Measurements from ENCODE around the gene ZXDC. TPM values are rescaled to one million over a fixed set of nuclear protein-coding genes. Genes with fewer than 3 reads are reported as not detected.

Gene ZXDC
- total and polyA plus RNA-seq, 2 donors (not counting 1 experiment from before 2014, with no cell fraction given) = 38.9 to 70.9 TPM

DNA sequence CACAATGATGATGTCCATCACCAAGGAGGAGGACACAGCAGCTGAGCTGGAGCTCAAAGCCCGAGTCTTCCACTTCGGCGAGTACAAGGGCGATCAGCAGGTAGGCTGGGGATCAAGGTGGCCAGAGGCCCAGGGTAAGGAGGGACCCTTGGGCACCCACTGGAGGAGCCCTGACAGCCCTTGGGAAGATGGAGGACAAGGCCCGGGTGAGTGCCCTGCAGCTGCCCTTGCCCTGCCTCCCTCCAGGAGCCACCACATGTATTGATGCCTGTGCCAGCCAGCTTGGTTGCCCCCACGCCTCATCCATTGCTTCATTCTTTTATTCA is 42.6 kb downstream of the ZXDC start:
- DNase-seq = no peak

More for the DNA sequence above, 42.6 kb downstream of the ZXDC start:
- no peaks in the 10 kb centered on the region for H3K79me2 ChIP-seq (ENCODE audit: control insufficient read depth, insufficient read depth, low read length)
- H3K4me1 ChIP-seq (ENCODE audit: control insufficient read depth in 2 of 2, insufficient read depth in 2 of 2, low read length in 2 of 2) = no peaks in the 10 kb centered on the region
- 100% methylated on average over 4 of the region's 6 CpGs for WGBS (ENCODE audit: insufficient coverage)
- peaks cover 0 to 8% (median under 1%) of the 10 kb centered on the region in 3 donors for H3K9me3 ChIP-seq (ENCODE audit: control extremely low read depth in 1 of 3, control insufficient read depth in 2 of 3, insufficient read depth in 1 of 3, low read length in 2 of 3)
- Mint-ChIP-seq H3K9me3 (ENCODE audit: insufficient read depth) (no peaks in the 10 kb centered on the region), H3K27me3 (no peaks in the 10 kb centered on the region), H3K27ac (no peak overlapping the region), H3K4me3 (no peak overlapping the region), H3K4me1 (no peaks in the 10 kb centered on the region)
- TF ChIP-seq EZH2 (IDR thresholded peaks at IDR 0.05; ENCODE audit: borderline replicate concordance, insufficient read depth, low read depth, low read length, poor library complexity, severe bottlenecking) (no peak), CTCF (IDR thresholded peaks at IDR 0.05) (no peak)
- no peak overlapping the region for H3K4me2 ChIP-seq (replicated peaks; ENCODE audit: low read depth, low read length, poor library complexity, severe bottlenecking)
- intact Hi-C loops (cut with micrococcal nuclease) = no loop called here
- H3K9ac ChIP-seq (ENCODE audit: low read length) = no peak overlapping the region
- peaks cover 0 to 17% of the 10 kb centered on the region in 2 experiments for H3K36me3 ChIP-seq (replicated peaks in 1 of 2; ENCODE audit: control extremely low read depth in 1 of 2, control insufficient read depth in 1 of 2, extremely low read depth in 1 of 2, insufficient read depth in 2 of 2, low read length in 1 of 2)
- CTCF ChIA-PET = no interaction called here
- no peak for ATAC-seq (ENCODE audit: low read depth)
- POLR2A ChIA-PET = no interaction called here
- H3K4me3 ChIP-seq (ENCODE audit: control extremely low read depth in 1 of 5, extremely low read depth in 1 of 5, insufficient read depth in 1 of 5, low read depth in 2 of 5, low read length in 4 of 5) = no peak overlapping the region
- H4K20me1 ChIP-seq (ENCODE audit: control insufficient read depth, insufficient read depth, low read length, poor library complexity, severe bottlenecking) = no peaks in the 10 kb centered on the region
- H3K27me3 ChIP-seq (replicated peaks in 1 of 4; ENCODE audit: control extremely low read depth in 1 of 4, control insufficient read depth in 3 of 4, insufficient read depth in 4 of 4, low read length in 3 of 4) = no peaks in the 10 kb centered on the region
- no peak overlapping the region for H3K27ac ChIP-seq (ENCODE audit: low read length in 2 of 2)
- no peak overlapping the region for H2AFZ ChIP-seq (ENCODE audit: insufficient read depth, low read depth, low read length, poor library complexity, severe bottlenecking)
